ENCODE results near the gene ZNF831.

- TF ChIP-seq CTCF (IDR thresholded peaks at IDR 0.05; ENCODE audit: low read length) (no peak), EZH2 (optimal IDR thresholded peaks at IDR 0.05; ENCODE audit: low read depth, low read length) (no peak)
Measured at GRCh38 chr20:59181936-59182335, 18.3 kb downstream of the ZNF831 start.
